Mammary epithelial cell (primary cell): ENCODE results near the gene TMSB15C.

Source experiments
- EZH2 ChIP-seq: IDR thresholded peaks from 2 replicates; pipeline ENCODE4 v1.6.1; 2012; ENCODE audit warnings: low read length, inconsistent platforms, borderline replicate concordance
- TF ChIP-seq, protein P1 (sequence below), 2 donors: IDR thresholded peaks in 1 of 2; conservative IDR thresholded peaks in 1 of 2; 2 replicates each; pipeline ENCODE4 v1.5.1; 2011 to 2012; ENCODE audit warnings: inconsistent platforms in 2 of 2, low read length in 2 of 2, mild to moderate bottlenecking in 2 of 2, control low read depth in 1 of 2, low read depth in 1 of 2; ENCODE audit not compliant: insufficient read depth in 1 of 2; ENCODE audit errors: extremely low read depth in 1 of 2

GRCh38 chrX:104098919-104099318, 22.9 kb upstream of the TMSB15C start:
- TF ChIP-seq, protein P1, sequence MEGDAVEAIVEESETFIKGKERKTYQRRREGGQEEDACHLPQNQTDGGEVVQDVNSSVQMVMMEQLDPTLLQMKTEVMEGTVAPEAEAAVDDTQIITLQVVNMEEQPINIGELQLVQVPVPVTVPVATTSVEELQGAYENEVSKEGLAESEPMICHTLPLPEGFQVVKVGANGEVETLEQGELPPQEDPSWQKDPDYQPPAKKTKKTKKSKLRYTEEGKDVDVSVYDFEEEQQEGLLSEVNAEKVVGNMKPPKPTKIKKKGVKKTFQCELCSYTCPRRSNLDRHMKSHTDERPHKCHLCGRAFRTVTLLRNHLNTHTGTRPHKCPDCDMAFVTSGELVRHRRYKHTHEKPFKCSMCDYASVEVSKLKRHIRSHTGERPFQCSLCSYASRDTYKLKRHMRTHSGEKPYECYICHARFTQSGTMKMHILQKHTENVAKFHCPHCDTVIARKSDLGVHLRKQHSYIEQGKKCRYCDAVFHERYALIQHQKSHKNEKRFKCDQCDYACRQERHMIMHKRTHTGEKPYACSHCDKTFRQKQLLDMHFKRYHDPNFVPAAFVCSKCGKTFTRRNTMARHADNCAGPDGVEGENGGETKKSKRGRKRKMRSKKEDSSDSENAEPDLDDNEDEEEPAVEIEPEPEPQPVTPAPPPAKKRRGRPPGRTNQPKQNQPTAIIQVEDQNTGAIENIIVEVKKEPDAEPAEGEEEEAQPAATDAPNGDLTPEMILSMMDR (conservative IDR thresholded peaks at IDR 0.05 in 1 of 2, IDR thresholded peaks at IDR 0.05 in 1 of 2; ENCODE audit: extremely low read depth in 1 of 2, insufficient read depth in 1 of 2, low read depth in 1 of 2, low read length in 2 of 2): no peak
- TF ChIP-seq EZH2: no peak
